Central memory CD8-positive, alpha-beta T cell (primary cell): ENCODE measurements around the gene FLCN.
"Not testable (repeated sequence)": the region's sequence is repeated elsewhere in the genome, so short reads cannot be mapped to it uniquely, and the experiment has no call there.

Experiments
- ATAC-seq: fragments of 150-1000 bp; cut with Tn5 transposase; replicated peaks from 2 replicates; pipeline ENCODE4 v1.10.0; 2022; ENCODE audit warnings: mild to moderate bottlenecking, moderate FRiP score, moderate number of reproducible peaks; ENCODE audit not compliant: poor library complexity, severe bottlenecking; ENCODE audit errors: extremely low read depth
- DNase-seq, 2 donors: peaks; one replicate each; pipeline ENCODE4 v3.0.0; 2021; ENCODE audit warnings: low spot score in 2 of 2
- H3K27ac Mint-ChIP-seq: one replicate; pipeline ENCODE4 v1.8.0; 2022; ENCODE audit warnings: low read depth, mild to moderate bottlenecking, moderate library complexity, mixed read lengths
- H3K27me3 Mint-ChIP-seq: one replicate; pipeline ENCODE4 v1.8.0; 2022; ENCODE audit warnings: mixed read lengths
- H3K36me3 Mint-ChIP-seq: one replicate; pipeline ENCODE4 v1.8.0; 2022; ENCODE audit warnings: mild to moderate bottlenecking, moderate library complexity, mixed read lengths; ENCODE audit not compliant: insufficient read depth
- H3K4me1 Mint-ChIP-seq: one replicate; pipeline ENCODE4 v1.8.0; 2022; ENCODE audit warnings: mixed read lengths
- H3K4me3 Mint-ChIP-seq: one replicate; pipeline ENCODE4 v1.8.0; 2022; ENCODE audit warnings: mild to moderate bottlenecking, moderate library complexity, mixed read lengths
- H3K9me3 Mint-ChIP-seq: one replicate; pipeline ENCODE4 v1.8.0; 2022; ENCODE audit warnings: mixed read lengths

Gene FLCN

DNA sequence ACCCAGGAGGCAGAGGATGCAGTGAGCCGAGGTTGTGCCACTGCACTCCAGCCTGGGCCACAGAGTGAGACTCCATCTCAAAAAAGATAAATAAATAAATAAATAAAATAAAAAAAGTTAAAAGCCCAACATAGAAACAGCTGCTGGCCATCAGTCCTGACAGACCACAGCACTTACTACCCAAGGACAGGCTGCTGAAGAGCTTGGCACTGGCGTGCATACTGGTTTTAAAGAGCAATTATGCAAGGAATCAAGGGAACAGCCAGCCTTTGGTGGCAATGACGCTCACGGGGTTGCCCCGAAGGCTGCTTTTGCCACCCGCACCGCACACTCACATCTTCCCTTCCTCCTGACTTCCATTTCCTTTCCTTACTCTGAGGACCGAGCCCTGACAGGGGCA is 35.1 kb downstream of the FLCN start:
- no peaks in the 10 kb centered on the region for H3K27me3 Mint-ChIP-seq
- DNase-seq (no peak), ATAC-seq (no peak)
- peaks cover 24% of the 10 kb centered on the region for H3K36me3 Mint-ChIP-seq
- H3K4me1 Mint-ChIP-seq = peaks cover 28% of the 10 kb centered on the region
- no peak overlapping the region for H3K27ac Mint-ChIP-seq
- no peaks in the 10 kb centered on the region for H3K9me3 Mint-ChIP-seq
- H3K4me3 Mint-ChIP-seq = no peak overlapping the region

DNA sequence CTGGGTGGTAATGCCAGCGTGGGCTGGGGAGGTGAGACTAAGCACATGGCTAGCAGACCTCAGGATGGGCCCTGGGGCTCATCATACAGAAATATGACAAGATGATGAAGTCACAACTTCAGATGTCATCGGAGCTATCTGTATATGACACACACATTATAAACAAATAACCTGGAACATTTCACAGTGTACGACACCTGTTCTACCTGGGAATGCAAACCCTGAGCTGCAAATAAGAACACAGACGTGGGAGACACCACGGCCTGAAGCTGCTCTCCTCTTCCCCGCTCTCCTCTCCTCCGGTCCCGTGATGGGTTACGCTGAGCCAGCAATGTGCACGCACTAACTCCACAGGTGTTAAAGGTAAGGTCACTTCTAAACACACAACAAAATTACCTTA is 35.7 kb downstream of the FLCN start:
- no peaks in the 10 kb centered on the region for H3K9me3 Mint-ChIP-seq
- H3K27ac Mint-ChIP-seq = no peak overlapping the region
- H3K27me3 Mint-ChIP-seq = no peaks in the 10 kb centered on the region
- peaks cover 23% of the 10 kb centered on the region for H3K4me1 Mint-ChIP-seq
- H3K36me3 Mint-ChIP-seq = peaks cover 20% of the 10 kb centered on the region
- DNase-seq (no peak), ATAC-seq (no peak)
- no peak overlapping the region for H3K4me3 Mint-ChIP-seq

DNA sequence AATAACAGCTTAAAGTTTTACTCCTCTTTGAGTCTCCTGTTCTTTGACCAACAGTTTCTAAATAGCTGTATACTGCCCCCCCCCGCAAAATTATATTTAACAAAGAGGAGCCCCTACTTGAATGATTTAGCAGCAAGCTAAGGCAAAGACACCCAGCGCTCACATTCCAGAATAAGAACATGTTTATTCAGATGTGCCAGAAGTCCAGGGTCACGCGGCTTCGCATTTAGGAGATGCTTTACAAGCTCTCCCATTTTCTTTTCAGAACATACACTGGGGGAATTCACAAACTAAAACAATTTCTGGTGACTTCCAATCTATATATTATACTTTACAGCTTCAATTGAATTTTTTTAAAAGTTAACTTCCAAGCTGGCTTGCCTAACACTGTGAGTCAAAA is 36.1 kb downstream of the FLCN start:
- DNase-seq (no peak), ATAC-seq (no peak)
- H3K4me1 Mint-ChIP-seq = peaks cover 23% of the 10 kb centered on the region
- H3K36me3 Mint-ChIP-seq = peaks cover 19% of the 10 kb centered on the region
- H3K27ac Mint-ChIP-seq = no peak overlapping the region
- H3K4me3 Mint-ChIP-seq = no peak overlapping the region
- H3K27me3 Mint-ChIP-seq = no peaks in the 10 kb centered on the region
- H3K9me3 Mint-ChIP-seq = no peaks in the 10 kb centered on the region

DNA sequence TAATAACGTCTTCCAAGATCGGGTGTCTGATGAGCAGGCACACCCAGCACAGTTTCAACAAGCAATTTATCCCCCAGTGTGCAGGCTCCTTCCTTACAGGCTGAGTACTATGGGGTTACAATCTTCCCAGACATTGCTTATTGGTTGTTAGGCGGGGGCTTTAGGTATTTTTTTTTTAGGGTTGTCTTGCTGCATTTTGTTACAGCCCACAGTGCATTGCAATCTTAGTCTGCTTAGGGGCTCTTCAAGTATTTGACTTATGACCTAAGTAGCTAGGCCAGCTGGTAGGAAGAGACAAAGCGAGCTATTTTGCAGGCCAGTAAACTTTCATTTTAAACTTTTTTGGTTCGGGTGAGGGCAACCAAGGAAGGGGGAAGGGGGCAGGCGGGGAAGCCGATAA is 36.7 kb downstream of the FLCN start:
- H3K4me3 Mint-ChIP-seq = no peak overlapping the region
- no peak overlapping the region for H3K27ac Mint-ChIP-seq
- H3K36me3 Mint-ChIP-seq = peaks cover 15% of the 10 kb centered on the region
- no peaks in the 10 kb centered on the region for H3K9me3 Mint-ChIP-seq
- no peaks in the 10 kb centered on the region for H3K27me3 Mint-ChIP-seq
- H3K4me1 Mint-ChIP-seq = peaks cover 19% of the 10 kb centered on the region
- no peak for DNase-seq
- ATAC-seq = no peak

DNA sequence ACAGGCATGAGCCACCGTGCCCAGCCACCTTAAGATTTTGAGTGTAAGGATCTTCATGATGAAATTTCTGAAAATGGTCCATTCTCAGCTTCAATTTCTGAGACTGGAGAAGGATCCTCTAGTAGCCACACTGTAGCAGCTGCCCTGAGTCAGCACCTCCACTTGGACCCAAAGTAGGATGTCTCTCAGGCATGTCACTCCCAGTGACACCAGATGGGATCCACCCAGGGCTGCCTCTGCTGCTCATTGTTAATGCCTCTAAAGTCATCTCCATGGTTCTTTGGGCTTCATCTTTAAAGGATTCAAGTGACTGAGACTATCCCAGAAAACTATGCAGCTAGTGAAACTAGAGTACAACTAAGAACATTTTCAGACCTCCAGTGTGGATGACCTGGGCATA is 38.7 kb downstream of the FLCN start:
- no peaks in the 10 kb centered on the region for H3K9me3 Mint-ChIP-seq
- H3K27ac Mint-ChIP-seq = no peak overlapping the region
- ATAC-seq (no peak), DNase-seq (no peak)
- H3K4me3 Mint-ChIP-seq = no peak overlapping the region
- no peaks in the 10 kb centered on the region for H3K4me1 Mint-ChIP-seq
- H3K36me3 Mint-ChIP-seq = peaks cover 4% of the 10 kb centered on the region
- H3K27me3 Mint-ChIP-seq = no peaks in the 10 kb centered on the region

DNA sequence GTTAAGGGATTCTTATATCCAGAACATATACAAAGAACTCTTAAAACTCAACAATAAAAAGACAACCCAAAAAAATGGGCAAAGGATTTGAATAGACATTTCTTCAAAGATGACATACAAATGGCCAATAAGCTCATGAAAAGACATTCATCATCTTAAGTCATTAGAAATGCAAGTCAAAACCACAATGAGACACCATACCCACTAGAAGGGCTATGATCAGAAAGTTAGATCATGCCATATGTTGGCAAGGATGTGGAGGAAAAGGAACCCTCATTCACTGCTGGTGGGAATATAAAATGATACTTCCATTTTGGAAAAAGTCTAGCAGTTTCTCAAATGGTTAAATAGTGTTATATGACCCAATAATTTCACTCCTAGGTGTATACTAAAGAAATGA is 40.2 kb downstream of the FLCN start:
- Mint-ChIP-seq H3K36me3 (peaks cover 4% of the 10 kb centered on the region), H3K4me1 (no peaks in the 10 kb centered on the region), H3K4me3 (no peak overlapping the region), H3K9me3 (no peaks in the 10 kb centered on the region), H3K27ac (no peak overlapping the region), H3K27me3 (no peaks in the 10 kb centered on the region)
- DNase-seq = no peak
- no peak for ATAC-seq

DNA sequence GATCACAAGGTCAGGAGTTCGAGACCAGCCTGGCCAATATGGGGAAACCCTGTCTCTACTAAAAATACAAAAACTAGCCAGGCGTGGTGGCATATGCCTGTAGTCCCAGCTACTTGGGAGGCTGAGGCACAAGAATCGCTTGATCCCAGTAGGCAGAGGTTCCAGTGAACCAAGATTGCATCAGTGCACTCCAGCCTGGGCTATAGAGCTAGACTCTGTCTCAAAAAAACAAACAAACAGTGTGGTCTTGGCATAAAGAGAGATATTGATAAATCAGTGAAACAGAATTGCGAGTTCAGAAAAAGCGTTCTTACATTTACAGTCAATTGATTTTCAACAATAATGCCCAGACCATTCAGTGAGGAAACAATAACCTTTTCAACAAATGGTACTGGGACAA is 41.5 kb downstream of the FLCN start:
- H3K9me3 Mint-ChIP-seq, H3K27me3 Mint-ChIP-seq, H3K36me3 Mint-ChIP-seq, DNase-seq, H3K4me3 Mint-ChIP-seq, H3K27ac Mint-ChIP-seq, ATAC-seq, H3K4me1 Mint-ChIP-seq: not testable (repeated sequence)

DNA sequence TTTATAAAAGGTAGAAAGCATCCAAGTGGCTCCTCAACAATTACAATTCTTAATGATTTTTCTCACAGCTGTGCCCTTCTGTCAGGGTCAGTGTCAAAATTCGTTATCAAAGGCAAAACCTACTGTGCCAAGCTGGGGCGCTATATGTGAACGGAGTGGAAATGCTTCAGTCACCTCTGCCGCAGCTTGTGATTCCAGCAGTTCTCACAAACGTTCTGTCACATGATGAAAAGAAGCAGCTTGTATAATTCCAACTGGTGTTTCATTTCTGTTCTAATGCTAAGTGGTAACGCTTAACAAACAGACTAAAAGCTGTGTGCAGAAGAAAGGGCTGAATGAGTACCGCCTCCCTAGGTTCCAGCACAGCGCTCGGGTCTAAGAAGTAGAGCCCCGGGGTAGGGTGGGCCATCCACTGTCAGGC is 45.0 kb downstream of the FLCN start:
- no peaks in the 10 kb centered on the region for H3K4me1 Mint-ChIP-seq
- DNase-seq (no peak), ATAC-seq (no peak)
- H3K36me3 Mint-ChIP-seq = peaks cover 6% of the 10 kb centered on the region
- no peaks in the 10 kb centered on the region for H3K9me3 Mint-ChIP-seq
- no peak overlapping the region for H3K27ac Mint-ChIP-seq
- H3K4me3 Mint-ChIP-seq = no peak overlapping the region
- H3K27me3 Mint-ChIP-seq = no peaks in the 10 kb centered on the region

DNA sequence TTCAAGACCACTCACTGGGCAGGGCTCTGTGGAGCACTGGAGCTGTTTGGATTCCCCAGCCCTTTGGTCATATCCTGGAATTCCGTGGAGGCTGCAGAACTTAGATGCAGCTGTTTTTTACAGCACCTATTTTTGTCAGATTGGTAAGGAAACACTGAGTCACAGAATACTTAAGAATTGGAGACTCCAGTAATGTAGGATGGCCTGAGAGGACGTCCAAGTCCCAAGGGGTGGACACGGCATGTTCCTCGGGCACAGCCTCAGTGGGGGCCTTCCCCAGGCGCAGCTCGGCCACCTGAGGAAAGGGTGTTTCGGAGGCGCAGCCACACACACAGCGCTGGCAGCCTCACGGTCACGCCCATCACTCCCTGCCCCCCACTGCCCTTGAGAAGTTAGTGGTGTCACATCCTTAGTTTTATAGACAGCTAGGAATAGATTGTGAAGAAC is 45.6 kb downstream of the FLCN start:
- H3K36me3 Mint-ChIP-seq = peaks cover 6% of the 10 kb centered on the region
- H3K9me3 Mint-ChIP-seq = no peaks in the 10 kb centered on the region
- DNase-seq = no peak
- ATAC-seq = no peak
- no peaks in the 10 kb centered on the region for H3K4me1 Mint-ChIP-seq
- H3K27me3 Mint-ChIP-seq = no peaks in the 10 kb centered on the region
- no peak overlapping the region for H3K27ac Mint-ChIP-seq
- no peak overlapping the region for H3K4me3 Mint-ChIP-seq

DNA sequence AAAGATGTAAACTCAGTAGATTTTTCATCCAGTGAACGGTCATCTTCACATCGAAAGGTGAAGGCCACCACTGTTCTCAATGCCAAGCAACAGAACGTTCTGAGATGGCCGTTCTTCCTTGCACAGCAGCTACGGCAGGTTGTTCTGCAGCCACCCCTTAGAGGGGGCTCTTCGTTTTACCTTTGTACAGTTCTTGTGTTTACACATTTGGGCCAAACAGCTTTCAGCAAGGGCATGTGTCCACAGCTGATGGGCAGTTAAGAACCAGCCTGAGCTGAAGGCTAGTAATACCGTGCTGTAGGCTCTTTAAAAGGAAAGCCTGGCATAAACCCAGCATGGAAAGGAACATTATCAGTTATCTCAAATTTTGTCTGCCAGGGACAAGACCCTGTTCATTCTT is 46.8 kb downstream of the FLCN start:
- DNase-seq (no peak), ATAC-seq (no peak)
- Mint-ChIP-seq H3K4me3 (no peak overlapping the region), H3K9me3 (no peaks in the 10 kb centered on the region), H3K36me3 (peaks cover 12% of the 10 kb centered on the region), H3K4me1 (peaks cover 8% of the 10 kb centered on the region), H3K27me3 (no peaks in the 10 kb centered on the region), H3K27ac (no peak overlapping the region)

DNA sequence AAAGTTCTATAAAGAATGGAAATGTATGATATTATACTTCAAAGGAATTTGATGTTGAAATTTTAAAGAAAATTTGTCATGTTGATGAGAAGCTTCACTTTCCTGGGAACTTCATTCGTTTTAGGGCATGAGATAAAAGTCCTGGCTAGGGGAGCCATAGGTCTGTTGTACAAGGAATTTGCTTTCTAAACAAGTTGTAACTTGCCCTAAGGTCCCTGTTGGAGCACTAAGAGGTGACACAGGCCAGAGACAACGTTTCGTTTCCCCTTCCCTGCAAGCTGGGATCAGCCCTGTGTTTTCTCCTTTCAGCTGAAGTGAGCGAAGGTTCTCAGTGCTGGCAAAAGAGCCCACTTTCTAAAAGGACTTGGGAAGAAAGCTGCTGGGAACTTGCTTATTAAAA is 47.4 kb downstream of the FLCN start:
- Mint-ChIP-seq H3K4me1 (peaks cover 15% of the 10 kb centered on the region), H3K27me3 (no peaks in the 10 kb centered on the region), H3K36me3 (peaks cover 13% of the 10 kb centered on the region), H3K27ac (no peak overlapping the region), H3K9me3 (no peaks in the 10 kb centered on the region), H3K4me3 (no peak overlapping the region)
- DNase-seq (no peak), ATAC-seq (no peak)

DNA sequence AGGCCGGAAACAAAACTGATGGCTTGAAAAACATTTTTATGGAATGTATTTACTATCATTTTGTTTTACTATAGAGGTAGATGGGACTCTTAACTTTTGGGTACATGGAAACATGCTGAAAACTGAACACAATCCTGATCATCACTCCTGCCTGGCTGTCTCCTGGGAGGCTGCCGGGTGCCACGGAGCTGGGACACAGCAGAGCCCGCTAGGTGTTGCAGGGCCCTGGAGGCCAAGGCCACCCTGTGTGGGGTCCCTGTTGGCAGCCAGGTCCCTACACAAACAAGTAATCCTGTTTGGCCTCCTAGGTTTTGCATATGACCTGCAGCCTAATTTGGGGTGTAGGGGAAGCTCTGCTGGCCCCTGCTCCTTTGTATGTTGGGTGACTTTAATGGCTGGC is 48.4 kb downstream of the FLCN start:
- H3K27ac Mint-ChIP-seq = no peak overlapping the region
- H3K36me3 Mint-ChIP-seq = peaks cover 13% of the 10 kb centered on the region
- H3K9me3 Mint-ChIP-seq = no peaks in the 10 kb centered on the region
- ATAC-seq (no peak), DNase-seq (no peak)
- H3K4me3 Mint-ChIP-seq = no peak overlapping the region
- H3K27me3 Mint-ChIP-seq = no peaks in the 10 kb centered on the region
- peaks cover 17% of the 10 kb centered on the region for H3K4me1 Mint-ChIP-seq

DNA sequence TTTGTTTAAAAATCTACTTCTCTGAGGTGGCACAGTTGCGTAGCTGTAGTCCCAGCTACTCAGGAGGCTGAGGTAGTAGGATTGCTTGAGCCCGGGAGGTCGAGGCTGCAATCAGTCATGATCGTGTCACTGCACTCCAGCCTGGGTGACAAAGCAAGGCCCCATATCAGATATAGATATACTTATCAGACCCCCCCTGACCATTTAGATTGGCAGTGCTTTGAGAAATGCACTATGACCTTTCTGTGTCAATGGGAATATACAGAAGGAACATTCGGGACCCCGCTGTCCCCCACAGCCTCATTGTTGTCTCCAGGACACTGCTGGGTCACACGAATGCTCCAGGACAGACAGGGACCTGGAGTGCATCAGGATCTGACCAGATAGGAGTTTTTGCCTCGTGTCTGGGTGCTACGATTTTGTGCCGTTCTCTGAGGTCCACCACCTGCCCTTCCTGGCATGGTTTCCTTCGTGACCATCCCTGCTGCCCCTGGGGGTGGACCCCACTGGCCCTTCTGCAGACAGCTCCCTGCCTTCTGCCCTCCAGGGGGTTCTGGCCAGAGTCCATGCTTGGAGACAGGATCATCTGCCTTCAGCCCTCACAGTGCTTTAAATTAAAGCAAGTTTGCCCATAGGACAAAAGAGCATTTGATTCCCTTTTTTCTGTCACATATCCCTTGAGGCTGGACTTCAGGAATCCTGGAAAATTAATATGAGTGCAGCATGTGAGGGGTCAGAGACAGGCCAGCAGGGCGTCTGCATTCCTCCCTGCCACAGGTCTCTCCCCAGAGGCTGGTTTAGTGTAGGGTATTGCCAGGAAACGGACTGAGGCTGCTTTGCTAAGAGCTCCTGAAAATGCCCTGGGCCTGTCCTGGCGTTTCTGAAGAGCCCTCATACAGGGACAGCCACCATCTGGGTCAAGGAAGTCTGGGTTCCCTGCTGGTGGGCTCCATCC is 50.1 kb downstream of the FLCN start:
- no peak overlapping the region for H3K27ac Mint-ChIP-seq
- no peaks in the 10 kb centered on the region for H3K27me3 Mint-ChIP-seq

More for the DNA sequence above, 50.1 kb downstream of the FLCN start:
- peaks cover 13% of the 10 kb centered on the region for H3K36me3 Mint-ChIP-seq
- no peaks in the 10 kb centered on the region for H3K9me3 Mint-ChIP-seq
- H3K4me1 Mint-ChIP-seq = peaks cover 22% of the 10 kb centered on the region
- ATAC-seq (no peak), DNase-seq (no peak)
- no peak overlapping the region for H3K4me3 Mint-ChIP-seq
